ENCODE measurements around the gene CWC25. TPM values are rescaled to one million over a fixed set of nuclear protein-coding genes. Genes with fewer than 3 reads are reported as not detected.

The CWC25 gene
- total RNA-seq, 1 donor from 2014 or later = 11.8 TPM

DNA sequence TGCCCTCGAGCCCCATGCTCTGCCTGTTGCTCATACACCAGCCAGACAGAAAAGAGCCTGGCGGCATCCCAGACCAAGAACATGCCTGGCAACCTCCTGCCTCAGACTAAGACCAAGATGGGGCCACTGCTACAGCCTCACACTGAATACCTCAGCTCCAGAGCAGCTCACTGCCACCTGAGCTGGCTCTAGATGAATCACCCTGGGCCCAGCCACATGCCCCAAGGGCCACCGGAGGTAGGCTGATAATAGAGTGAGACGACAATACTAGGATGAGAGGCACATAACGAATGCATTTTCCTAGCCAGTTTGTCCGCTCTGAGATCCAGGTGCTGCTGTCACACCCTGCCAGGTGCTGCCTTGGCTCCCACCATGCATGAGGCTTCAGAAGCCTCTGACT lies 38.7 kb downstream of the CWC25 start:
- no peak overlapping the region for H3K4me3 Mint-ChIP-seq (ENCODE audit: unreplicated experiment)
- no peaks in the 10 kb centered on the region for H3K9me3 Mint-ChIP-seq (ENCODE audit: low read depth)
- H3K27ac Mint-ChIP-seq (ENCODE audit: unreplicated experiment) = no peak overlapping the region
- H3K27me3 Mint-ChIP-seq (ENCODE audit: low read depth) = no peaks in the 10 kb centered on the region
- TF ChIP-seq, protein P1, sequence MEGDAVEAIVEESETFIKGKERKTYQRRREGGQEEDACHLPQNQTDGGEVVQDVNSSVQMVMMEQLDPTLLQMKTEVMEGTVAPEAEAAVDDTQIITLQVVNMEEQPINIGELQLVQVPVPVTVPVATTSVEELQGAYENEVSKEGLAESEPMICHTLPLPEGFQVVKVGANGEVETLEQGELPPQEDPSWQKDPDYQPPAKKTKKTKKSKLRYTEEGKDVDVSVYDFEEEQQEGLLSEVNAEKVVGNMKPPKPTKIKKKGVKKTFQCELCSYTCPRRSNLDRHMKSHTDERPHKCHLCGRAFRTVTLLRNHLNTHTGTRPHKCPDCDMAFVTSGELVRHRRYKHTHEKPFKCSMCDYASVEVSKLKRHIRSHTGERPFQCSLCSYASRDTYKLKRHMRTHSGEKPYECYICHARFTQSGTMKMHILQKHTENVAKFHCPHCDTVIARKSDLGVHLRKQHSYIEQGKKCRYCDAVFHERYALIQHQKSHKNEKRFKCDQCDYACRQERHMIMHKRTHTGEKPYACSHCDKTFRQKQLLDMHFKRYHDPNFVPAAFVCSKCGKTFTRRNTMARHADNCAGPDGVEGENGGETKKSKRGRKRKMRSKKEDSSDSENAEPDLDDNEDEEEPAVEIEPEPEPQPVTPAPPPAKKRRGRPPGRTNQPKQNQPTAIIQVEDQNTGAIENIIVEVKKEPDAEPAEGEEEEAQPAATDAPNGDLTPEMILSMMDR (IDR thresholded peaks at IDR 0.05) = no peak
- peaks cover 8% of the 10 kb centered on the region for H3K36me3 Mint-ChIP-seq (ENCODE audit: low read depth)
- H3K4me1 Mint-ChIP-seq (ENCODE audit: low read depth) = peaks cover 21% of the 10 kb centered on the region
- DNase-seq (ENCODE audit: low spot score) = no peak

DNA sequence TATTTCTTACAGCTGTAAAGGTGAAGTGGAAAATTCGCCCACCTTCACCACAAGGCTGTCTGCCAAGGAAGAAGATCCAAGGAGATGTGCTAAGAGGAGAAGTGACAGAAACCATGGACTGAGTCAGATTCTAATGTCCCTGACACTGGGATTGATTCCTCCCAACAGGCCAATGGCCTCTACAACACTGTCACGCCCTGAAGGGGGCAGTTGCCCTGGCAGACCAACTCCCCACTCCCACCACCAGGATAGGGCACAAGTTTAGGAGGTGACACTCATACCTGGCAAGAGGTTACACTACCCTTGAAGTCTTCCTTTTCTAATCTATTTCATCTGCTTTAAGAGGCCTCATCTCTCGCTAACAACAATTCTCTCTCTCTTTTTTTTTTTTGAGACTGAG lies 41.9 kb downstream of the CWC25 start:
- no peaks in the 10 kb centered on the region for H3K27me3 Mint-ChIP-seq (ENCODE audit: low read depth)
- DNase-seq (ENCODE audit: low spot score) = no peak

DNA sequence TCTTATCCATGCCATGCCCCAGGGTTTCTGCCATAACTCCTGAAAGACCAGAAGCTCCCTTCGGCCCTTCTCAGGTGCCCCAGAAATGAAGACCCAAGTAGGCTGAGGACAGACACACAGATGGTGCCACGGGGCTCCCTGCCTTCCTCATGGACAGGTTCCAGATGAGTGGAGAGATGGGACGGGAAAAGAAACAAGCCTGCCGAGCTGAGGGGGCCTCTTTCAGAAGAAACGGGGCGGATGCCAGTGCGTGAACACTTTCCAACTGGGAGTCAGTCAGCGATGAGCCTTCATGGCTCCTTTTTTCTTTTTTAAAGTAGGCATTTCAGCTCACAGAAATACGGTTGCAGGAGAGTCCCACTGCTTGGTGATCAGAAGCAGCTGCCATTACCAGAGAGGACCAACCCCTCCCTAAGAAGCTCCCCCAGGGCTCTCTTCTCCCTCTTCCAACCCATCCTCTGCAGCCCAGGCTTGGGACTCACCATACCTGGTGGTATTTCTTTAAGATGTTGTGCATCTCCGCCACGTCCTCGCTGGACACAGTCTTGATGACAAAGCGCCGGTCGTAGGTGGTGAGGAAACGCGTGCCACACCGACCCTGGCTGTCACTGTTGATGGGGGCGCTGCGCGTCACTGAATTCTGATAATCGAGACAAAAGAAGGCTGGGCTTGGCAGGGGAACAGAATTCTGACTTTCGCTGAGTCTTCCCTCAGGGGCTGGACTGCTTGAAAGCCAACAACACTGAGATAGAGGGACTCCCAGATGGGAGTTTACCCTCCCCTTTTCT lies 45.0 kb downstream of the CWC25 start:
- H3K27ac Mint-ChIP-seq (ENCODE audit: unreplicated experiment) = no peak overlapping the region
- no peaks in the 10 kb centered on the region for H3K4me1 Mint-ChIP-seq (ENCODE audit: low read depth)
- peaks cover 36% of the 10 kb centered on the region for H3K36me3 Mint-ChIP-seq (ENCODE audit: low read depth)
- TF ChIP-seq, protein P1 (IDR thresholded peaks at IDR 0.05) = no peak
- no peaks in the 10 kb centered on the region for H3K27me3 Mint-ChIP-seq (ENCODE audit: low read depth)
- no peak for DNase-seq (ENCODE audit: low spot score)
- H3K9me3 Mint-ChIP-seq (ENCODE audit: low read depth) = no peaks in the 10 kb centered on the region
- H3K4me3 Mint-ChIP-seq (ENCODE audit: unreplicated experiment) = no peak overlapping the region

More for the DNA sequence above, 41.9 kb downstream of the CWC25 start:
- Mint-ChIP-seq H3K9me3 (ENCODE audit: low read depth) (no peaks in the 10 kb centered on the region), H3K27ac (ENCODE audit: unreplicated experiment) (no peak overlapping the region), H3K4me1 (ENCODE audit: low read depth) (no peaks in the 10 kb centered on the region), H3K4me3 (ENCODE audit: unreplicated experiment) (no peak overlapping the region), H3K36me3 (ENCODE audit: low read depth) (peaks cover 27% of the 10 kb centered on the region)
- TF ChIP-seq, protein P1 (IDR thresholded peaks at IDR 0.05) = no peak

DNA sequence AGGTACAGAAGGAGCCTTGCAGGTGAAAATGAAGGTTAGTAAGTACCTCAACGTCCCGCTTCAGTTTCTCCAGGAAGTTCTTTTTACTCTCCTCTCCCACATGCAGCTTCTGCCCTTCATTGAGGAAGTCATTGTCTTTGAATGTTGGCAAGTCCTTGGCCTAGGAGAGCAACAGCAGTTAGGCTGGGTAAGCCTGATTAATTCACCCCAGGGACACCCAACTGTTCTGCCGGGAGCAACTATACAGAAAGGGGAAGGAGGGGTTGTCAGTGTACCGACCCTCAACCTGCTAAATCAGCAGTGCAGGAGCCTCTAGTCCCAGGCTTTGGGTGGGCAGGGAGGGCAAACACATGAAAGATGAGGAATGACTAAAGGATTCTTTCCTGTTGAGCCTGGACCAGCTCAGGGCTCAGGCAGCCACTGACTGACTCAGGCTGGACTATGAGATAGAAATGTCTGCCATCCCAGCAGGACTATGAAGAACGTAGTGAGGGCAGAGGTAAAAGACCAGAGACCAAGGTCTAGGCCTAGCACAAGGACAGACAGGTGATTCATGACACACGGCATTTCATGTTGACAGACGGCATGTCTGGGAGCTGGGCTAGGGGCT lies 47.4 kb downstream of the CWC25 start:
- TF ChIP-seq, protein P1 (IDR thresholded peaks at IDR 0.05) = no peak
- no peaks in the 10 kb centered on the region for H3K4me1 Mint-ChIP-seq (ENCODE audit: low read depth)
- no peak overlapping the region for H3K4me3 Mint-ChIP-seq (ENCODE audit: unreplicated experiment)
- peaks cover 42% of the 10 kb centered on the region for H3K36me3 Mint-ChIP-seq (ENCODE audit: low read depth)
- DNase-seq (ENCODE audit: low spot score) = no peak
- H3K27me3 Mint-ChIP-seq (ENCODE audit: low read depth) = no peaks in the 10 kb centered on the region
- H3K9me3 Mint-ChIP-seq (ENCODE audit: low read depth) = no peaks in the 10 kb centered on the region
- no peak overlapping the region for H3K27ac Mint-ChIP-seq (ENCODE audit: unreplicated experiment)

DNA sequence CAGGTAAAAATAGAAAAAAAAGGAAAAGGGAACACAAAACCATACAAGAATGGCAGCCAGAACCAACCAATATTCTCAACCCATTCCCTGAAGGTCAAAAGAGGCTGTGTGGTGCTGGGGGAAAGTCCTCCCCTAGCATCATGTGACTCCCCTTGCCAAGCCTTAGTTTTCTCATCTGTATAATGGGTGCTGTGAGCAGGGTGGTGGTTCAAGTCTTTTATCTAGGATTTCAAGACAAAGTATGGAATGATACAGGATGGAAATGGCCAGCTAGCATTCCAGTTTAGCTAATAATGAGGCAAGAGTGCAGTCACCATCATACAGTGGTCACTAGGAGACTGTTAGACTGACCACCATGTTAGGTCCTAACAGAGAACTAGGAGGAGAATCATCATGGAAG lies 51.9 kb downstream of the CWC25 start:
- Mint-ChIP-seq H3K4me3 (ENCODE audit: unreplicated experiment) (no peak overlapping the region), H3K4me1 (ENCODE audit: low read depth) (no peaks in the 10 kb centered on the region), H3K27me3 (ENCODE audit: low read depth) (no peaks in the 10 kb centered on the region), H3K36me3 (ENCODE audit: low read depth) (peaks cover 40% of the 10 kb centered on the region), H3K9me3 (ENCODE audit: low read depth) (no peaks in the 10 kb centered on the region), H3K27ac (ENCODE audit: unreplicated experiment) (no peak overlapping the region)
- DNase-seq (ENCODE audit: low spot score) = no peak
- TF ChIP-seq, protein P1 (IDR thresholded peaks at IDR 0.05) = no peak

Measured in chondrocyte (in vitro differentiated cells).